Measurements from ENCODE around the gene CPSF4L.
A peak's percentile ranks its signal among the peaks of the same experiment; 100 is the strongest.

CPSF4L gene

DNA sequence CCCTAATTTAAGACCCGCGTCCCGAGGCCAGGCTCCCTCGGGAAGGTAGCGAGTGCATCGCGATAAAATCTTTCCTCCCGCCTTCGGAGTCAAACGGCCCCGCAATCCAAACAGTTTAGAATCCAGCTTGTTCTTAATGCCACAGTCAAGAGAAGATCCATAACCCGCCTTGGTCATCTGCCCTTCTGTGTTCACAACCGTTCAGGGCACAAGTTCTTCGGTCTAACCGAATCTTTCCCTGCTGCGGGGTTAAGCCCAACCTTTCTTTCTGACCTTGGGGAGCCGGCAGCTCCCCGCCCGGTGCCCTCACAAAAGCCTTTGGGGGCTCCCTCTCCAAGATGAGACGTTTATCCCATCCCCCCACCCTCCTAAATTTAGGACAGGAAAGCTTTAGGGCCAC is 30.3 kb downstream of the CPSF4L start:
- DNase-seq: no peak

GRCh38 chr17:73230088-73230487 is 31.6 kb downstream of the CPSF4L start:
- no peak for DNase-seq

GRCh38 chr17:73228748-73229236 is 32.9 kb downstream of the CPSF4L start:
- DNase-seq: no peak

GRCh38 chr17:73227944-73228343 is 33.7 kb downstream of the CPSF4L start:
- no peak for DNase-seq

DNA sequence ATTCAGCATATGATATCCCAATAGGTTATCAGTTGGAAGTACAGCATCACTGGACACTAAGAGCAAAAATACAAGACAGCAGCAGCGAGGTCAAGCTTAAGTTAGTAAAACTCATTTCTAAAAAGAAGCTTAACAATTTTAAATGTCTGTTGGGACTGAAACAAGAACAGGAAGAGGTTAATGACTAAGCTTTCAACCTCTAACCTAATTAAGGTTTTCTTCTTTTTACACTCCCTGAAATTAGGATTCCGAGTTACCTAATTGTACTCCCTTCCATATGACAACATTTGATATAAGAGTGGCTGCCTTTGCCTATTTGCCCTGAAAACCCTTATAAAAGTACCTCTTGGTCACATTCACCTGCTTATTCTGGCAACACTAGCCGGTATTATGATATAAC is 34.3 kb downstream of the CPSF4L start:
- DNase-seq: no peak

GRCh38 chr17:73226556-73227172 is 35.0 kb downstream of the CPSF4L start:
- no peak for DNase-seq

- no peak for DNase-seq
These were observed 36.9 kb downstream of the CPSF4L start for GRCh38 chr17:73224663-73225305.

GRCh38 chr17:73224237-73224636 is 37.4 kb downstream of the CPSF4L start:
- DNase-seq: no peak

GRCh38 chr17:73223626-73224230 is 38.0 kb downstream of the CPSF4L start:
- no peak for DNase-seq

DNA sequence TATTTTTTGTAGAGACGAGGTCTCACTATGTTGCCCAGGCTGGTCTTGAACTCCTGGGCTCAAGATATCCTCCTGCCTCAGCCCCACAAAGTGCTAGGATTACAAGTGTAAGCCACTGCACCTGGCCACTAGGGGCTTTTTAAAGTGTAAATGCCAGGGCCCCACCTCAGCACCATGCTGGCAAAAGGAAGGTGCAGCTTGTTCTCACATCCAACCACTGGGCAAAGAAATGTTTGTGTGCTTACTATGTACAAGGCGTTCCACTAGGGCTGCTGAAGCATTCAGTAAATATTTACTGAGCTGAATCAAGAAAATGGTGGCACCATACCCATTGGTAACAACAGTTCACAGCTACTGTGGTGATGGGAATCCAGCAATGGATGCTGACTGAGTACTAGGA is 46.2 kb downstream of the CPSF4L start:
- no peak for DNase-seq

GRCh38 chr17:73214851-73215250 is 46.8 kb downstream of the CPSF4L start:
- no peak for DNase-seq

- no peak for DNase-seq
These were observed 47.7 kb downstream of the CPSF4L start for GRCh38 chr17:73214008-73214407.

DNA sequence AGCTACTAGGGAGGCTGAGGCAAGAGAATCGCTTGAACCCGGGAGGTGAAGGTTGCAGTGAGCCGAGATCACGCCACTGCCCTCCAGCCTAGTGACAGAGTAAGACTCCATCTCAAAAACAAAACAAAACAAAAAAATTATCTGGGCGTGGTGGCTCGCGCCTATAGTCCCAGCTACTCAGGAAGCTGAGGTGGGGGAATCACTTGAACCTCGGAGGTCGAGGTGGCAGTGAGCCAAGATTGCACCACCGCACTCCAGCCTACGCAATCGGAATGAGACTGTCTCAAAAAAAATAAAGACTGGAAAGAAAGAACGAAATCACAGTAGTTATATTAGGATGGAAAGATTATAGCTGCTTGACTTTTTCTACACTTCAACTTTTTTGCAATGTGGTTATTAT is 49.9 kb downstream of the CPSF4L start:
- peak; percentile 57 for DNase-seq

GRCh38 chr17:73210002-73210678 is 51.5 kb downstream of the CPSF4L start:
- no peak for DNase-seq

GRCh38 chr17:73209436-73209835 is 52.2 kb downstream of the CPSF4L start:
- DNase-seq: no peak

DNA sequence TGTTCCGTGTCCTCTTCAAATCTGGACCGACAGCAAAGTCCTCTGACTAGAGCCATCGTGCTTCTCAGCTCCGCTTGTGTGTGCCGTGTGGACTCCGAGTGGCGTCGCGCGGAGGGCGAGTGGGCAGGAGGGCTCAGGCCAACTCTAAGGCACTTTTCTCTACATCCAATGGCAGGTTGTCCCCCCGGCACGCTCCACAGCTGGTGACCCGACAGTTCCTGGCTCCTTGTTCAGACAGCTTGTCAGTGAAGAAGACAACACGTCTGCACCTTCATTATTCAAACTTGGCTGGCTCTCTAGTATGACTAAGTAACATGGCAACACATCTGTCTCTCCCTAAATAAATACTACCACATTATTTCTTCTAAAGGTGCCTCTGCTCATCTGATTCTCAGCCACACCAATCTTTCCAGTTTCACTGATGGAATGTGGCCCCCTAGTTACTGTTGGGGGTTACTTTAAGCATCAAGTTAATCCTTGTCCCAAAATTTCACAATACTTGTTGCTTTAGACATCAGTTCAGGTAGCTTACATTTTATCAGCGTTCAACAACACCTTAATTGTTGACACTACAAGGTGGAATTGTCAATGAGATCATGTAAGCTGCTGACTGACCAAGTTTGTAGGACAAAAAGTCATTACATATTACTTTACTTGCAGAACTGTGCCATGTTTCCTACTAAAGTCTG is 53.4 kb downstream of the CPSF4L start:
- DNase-seq: no peak

- no peak for DNase-seq
These were observed 56.2 kb downstream of the CPSF4L start for GRCh38 chr17:73205459-73205961.

GRCh38 chr17:73203788-73204479 is 57.7 kb downstream of the CPSF4L start:
- DNase-seq: peak; percentile 12

- DNase-seq: no peak
These were observed 58.4 kb downstream of the CPSF4L start for GRCh38 chr17:73203135-73203787.

DNA sequence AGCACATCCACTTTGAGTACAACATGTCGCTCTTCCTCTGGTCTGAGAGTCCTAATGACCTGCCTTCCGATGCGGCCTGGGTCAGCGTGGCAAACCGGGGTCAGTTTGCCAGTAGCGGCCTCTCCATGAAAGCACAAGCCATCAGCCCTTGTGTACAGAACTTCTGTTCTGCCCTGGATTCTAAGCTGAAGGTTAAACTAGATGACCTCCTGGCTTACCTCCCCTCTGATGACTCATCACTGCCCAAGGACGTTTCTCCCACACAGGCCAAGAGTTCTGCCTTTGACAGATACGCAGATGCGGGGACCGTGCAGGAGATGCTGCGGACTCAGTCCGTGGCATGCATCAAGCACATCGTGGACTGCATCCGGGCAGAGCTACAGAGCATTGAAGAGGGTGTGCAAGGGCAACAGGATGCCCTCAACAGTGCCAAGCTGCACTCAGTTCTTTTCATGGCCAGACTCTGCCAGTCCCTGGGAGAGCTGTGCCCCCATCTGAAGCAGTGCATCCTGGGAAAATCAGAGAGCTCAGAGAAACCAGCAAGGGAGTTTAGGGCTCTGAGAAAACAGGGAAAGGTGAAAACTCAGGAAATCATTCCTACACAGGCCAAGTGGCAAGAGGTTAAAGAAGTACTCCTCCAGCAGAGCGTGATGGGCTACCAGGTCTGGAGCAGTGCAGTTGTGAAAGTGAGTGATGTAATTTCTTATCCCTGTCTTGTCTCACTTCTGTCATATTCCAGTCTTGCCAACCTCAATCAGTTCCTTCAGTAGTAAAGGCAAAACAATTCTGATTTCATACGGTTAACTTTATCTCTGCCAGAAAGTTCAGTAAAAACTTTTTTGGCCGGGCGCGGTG is 60.2 kb downstream of the CPSF4L start:
- DNase-seq: no peak

DNA sequence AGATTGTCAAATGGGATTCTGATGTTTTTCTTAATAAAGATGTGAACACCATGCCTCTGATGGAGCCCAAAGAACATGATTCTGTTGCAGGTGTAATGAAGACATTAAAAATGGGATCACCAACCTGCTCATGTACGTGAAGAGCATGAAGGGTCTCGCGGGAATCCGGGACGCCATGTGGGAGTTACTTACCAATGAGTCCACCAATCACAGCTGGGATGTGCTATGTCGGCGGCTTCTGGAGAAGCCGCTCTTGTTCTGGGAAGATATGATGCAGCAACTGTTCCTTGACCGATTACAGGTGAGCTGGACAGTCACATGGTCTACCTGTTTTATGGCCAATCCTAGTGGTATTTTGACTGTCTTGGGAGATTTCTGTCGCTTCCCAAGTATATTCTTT is 61.2 kb downstream of the CPSF4L start:
- no peak for DNase-seq

Data from effector CD4-positive, alpha-beta T cell (primary cell).